Liver (tissue), 9 donors: ENCODE data around the gene SLC1A2. TPM values are rescaled to one million over a fixed set of nuclear protein-coding genes. Genes with fewer than 3 reads are reported as not detected.

Experiments
- DNase-seq: peaks from one replicate; pipeline ENCODE4 v3.0.0-alpha.2; 2017; ENCODE audit warnings: low spot score
- H3K27ac ChIP-seq, 2 donors: one replicate each; pipeline ENCODE4 v1.7.0; 2013; ENCODE audit warnings: inconsistent platforms in 2 of 2, low read length in 2 of 2, control low read depth in 1 of 2, low read depth in 1 of 2, mild to moderate bottlenecking in 1 of 2
- H3K27me3 ChIP-seq, 4 donors: one replicate each; pipeline versions ENCODE4 v1.6.1 to v1.7.0; 2013; ENCODE audit warnings: low read length in 3 of 4, inconsistent platforms in 1 of 4, mild to moderate bottlenecking in 1 of 4, moderate library complexity in 1 of 4; ENCODE audit not compliant: control insufficient read depth in 4 of 4, insufficient read depth in 4 of 4
- H3K36me3 ChIP-seq, 4 donors: one replicate each; pipeline versions ENCODE4 v1.6.1 to v1.7.0; 2013; ENCODE audit warnings: low read length in 3 of 4, mild to moderate bottlenecking in 3 of 4, low read depth in 1 of 4, moderate library complexity in 1 of 4; ENCODE audit not compliant: control insufficient read depth in 4 of 4, insufficient read depth in 3 of 4
- H3K4me1 ChIP-seq, 4 donors: one replicate each; pipeline versions ENCODE4 v1.6.1 to v1.7.0; 2013; ENCODE audit warnings: low read length in 3 of 4, mild to moderate bottlenecking in 3 of 4, moderate library complexity in 1 of 4; ENCODE audit not compliant: control insufficient read depth in 4 of 4, insufficient read depth in 4 of 4
- H3K4me3 ChIP-seq, 3 donors: one replicate each; pipeline versions ENCODE4 v1.6.1 to v1.7.0; 2013; ENCODE audit warnings: low read length in 3 of 3, control low read depth in 1 of 3, low read depth in 1 of 3, mild to moderate bottlenecking in 1 of 3
- H3K9ac ChIP-seq, 2 donors: one replicate each; pipeline ENCODE4 v1.7.0; 2013; ENCODE audit warnings: low read length in 2 of 2, mild to moderate bottlenecking in 2 of 2, moderate library complexity in 2 of 2, control low read depth in 1 of 2, low read depth in 1 of 2
- H3K9me3 ChIP-seq, 4 donors: one replicate each; pipeline versions ENCODE4 v1.6.1 to v1.7.0; 2013; ENCODE audit warnings: low read length in 3 of 4; ENCODE audit not compliant: control insufficient read depth in 4 of 4
- ATF3 ChIP-seq: IDR thresholded peaks from 2 replicates; pipeline ENCODE4 v1.6.1; 2016; ENCODE audit warnings: antibody characterized with exemption
- CTCF ChIP-seq: fragments of 150-350 bp; IDR thresholded peaks from 2 replicates; pipeline ENCODE4 v1.5.1; 2017; ENCODE audit warnings: improper control_type of control experiment, low read depth, low read length; ENCODE audit not compliant: missing input control
- EGR1 ChIP-seq, 2 donors: IDR thresholded peaks; 2 replicates each; pipeline ENCODE4 v1.6.1; 2016 to 2018; ENCODE audit warnings: antibody characterized with exemption in 2 of 2, low read depth in 2 of 2
- FOXA2 ChIP-seq: IDR thresholded peaks from 2 replicates; pipeline ENCODE4 v1.6.1; 2016; ENCODE audit warnings: antibody characterized with exemption
- HNF4G ChIP-seq: IDR thresholded peaks from 2 replicates; pipeline ENCODE4 v1.6.1; 2016; ENCODE audit warnings: antibody characterized with exemption
- MAX ChIP-seq: IDR thresholded peaks from 2 replicates; pipeline ENCODE4 v1.6.1; 2016; ENCODE audit warnings: antibody characterized with exemption
- REST ChIP-seq: IDR thresholded peaks from 2 replicates; pipeline ENCODE4 v1.6.1; 2016; ENCODE audit warnings: antibody characterized with exemption, mild to moderate bottlenecking
- SP1 ChIP-seq: IDR thresholded peaks from 2 replicates; pipeline ENCODE4 v1.6.1; 2018; ENCODE audit warnings: antibody characterized with exemption, mild to moderate bottlenecking
- TAF1 ChIP-seq: conservative IDR thresholded peaks from 2 replicates; pipeline ENCODE4 v1.6.1; 2016; ENCODE audit warnings: antibody characterized with exemption, mild to moderate bottlenecking
- YY1 ChIP-seq: IDR thresholded peaks from 2 replicates; pipeline ENCODE4 v1.6.1; 2016; ENCODE audit warnings: antibody characterized with exemption, mild to moderate bottlenecking
- WGBS: extraction: QIAGEN DNeasy Blood & Tissue Kit; methylation state at CpG from one replicate; pipeline ENCODE4 v1.1.7; 2013; 5-methylcytosine and 5-hydroxymethylcytosine counted together
- polyA plus RNA-seq, 2 donors: library from polyadenylated mRNA; stranded (reverse) in 1 of 2; unstranded in 1 of 2; fragments of 200-250 nt in 1 of 2; fragments of >200 nt in 1 of 2; fragmentation: Nextera tagmentation in 1 of 2; extraction: Ambion mirVana in 1 of 2; gene quantifications; one replicate each; pipeline versions ENCODE4 v1.2.1 to v1.2.3, GENCODE V29; 2013 to 2015
- total RNA-seq, 2 donors: library from RNA; depleted of rRNA; stranded (reverse); fragments of >200 nt; gene quantifications; one replicate each; pipeline ENCODE4 v1.2.3, GENCODE V29; 2014
- donor health status: healthy.
- donor health status: healthy.
- donor health status: healthy.
- donor health status: healthy.
- donor health status: healthy.

SLC1A2 gene
- total and polyA plus RNA-seq, 4 donors, result 6.4 to 19.5 (median 13.5) TPM

GRCh38 chr11:35214226-35214770 lies 205.1 kb downstream of the SLC1A2 start:
- no peak overlapping the region for H3K9ac ChIP-seq
- no peaks in the 10 kb centered on the region for H3K36me3 ChIP-seq

GRCh38 chr11:35211952-35212351 lies 207.4 kb downstream of the SLC1A2 start:
- Histone ChIP-seq H3K36me3 (no peaks in the 10 kb centered on the region), H3K9me3 (no peaks in the 10 kb centered on the region), H3K9ac (no peak overlapping the region), H3K4me3 (no peak overlapping the region), H3K27me3 (no peaks in the 10 kb centered on the region), H3K27ac (no peak overlapping the region), H3K4me1 (no peaks in the 10 kb centered on the region)
- 81% methylated on average over 3 of the region's 3 CpGs for WGBS
- no peak for DNase-seq
- TF ChIP-seq ATF3 (no peak), MAX (no peak), SP1 (no peak), EGR1 (IDR thresholded peaks at IDR 0.05; ENCODE audit: low read depth in 2 of 2) (no peak), CTCF (no peak)

More at GRCh38 chr11:35214226-35214770, 205.1 kb downstream of the SLC1A2 start:
- Histone ChIP-seq H3K9me3 (no peaks in the 10 kb centered on the region), H3K4me1 (no peaks in the 10 kb centered on the region), H3K27ac (no peak overlapping the region), H3K27me3 (no peaks in the 10 kb centered on the region), H3K4me3 (no peak overlapping the region)
- WGBS, result 88% methylated on average over 2 of the region's 2 CpGs
- no peak for DNase-seq
- TF ChIP-seq MAX (no peak), SP1 (no peak), EGR1 (IDR thresholded peaks at IDR 0.05; ENCODE audit: low read depth in 2 of 2) (no peak), CTCF (no peak), FOXA2 (no peak), YY1 (no peak), TAF1 (no peak), REST (no peak), HNF4G (no peak), ATF3 (no peak)
